GM18502 (cell line): ENCODE results near the gene FBN2.
"Not testable (repeated sequence)": the region's sequence is repeated elsewhere in the genome, so short reads cannot be mapped to it uniquely, and the experiment has no call there.

Experiments used
- ATAC-seq: cut with Tn5 transposase; IDR thresholded peaks from one replicate; pipeline ENCODE4 v1.9.1; 2021; ENCODE audit warnings: mild to moderate bottlenecking; ENCODE audit not compliant: unreplicated experiment, poor library complexity

FBN2 gene

DNA sequence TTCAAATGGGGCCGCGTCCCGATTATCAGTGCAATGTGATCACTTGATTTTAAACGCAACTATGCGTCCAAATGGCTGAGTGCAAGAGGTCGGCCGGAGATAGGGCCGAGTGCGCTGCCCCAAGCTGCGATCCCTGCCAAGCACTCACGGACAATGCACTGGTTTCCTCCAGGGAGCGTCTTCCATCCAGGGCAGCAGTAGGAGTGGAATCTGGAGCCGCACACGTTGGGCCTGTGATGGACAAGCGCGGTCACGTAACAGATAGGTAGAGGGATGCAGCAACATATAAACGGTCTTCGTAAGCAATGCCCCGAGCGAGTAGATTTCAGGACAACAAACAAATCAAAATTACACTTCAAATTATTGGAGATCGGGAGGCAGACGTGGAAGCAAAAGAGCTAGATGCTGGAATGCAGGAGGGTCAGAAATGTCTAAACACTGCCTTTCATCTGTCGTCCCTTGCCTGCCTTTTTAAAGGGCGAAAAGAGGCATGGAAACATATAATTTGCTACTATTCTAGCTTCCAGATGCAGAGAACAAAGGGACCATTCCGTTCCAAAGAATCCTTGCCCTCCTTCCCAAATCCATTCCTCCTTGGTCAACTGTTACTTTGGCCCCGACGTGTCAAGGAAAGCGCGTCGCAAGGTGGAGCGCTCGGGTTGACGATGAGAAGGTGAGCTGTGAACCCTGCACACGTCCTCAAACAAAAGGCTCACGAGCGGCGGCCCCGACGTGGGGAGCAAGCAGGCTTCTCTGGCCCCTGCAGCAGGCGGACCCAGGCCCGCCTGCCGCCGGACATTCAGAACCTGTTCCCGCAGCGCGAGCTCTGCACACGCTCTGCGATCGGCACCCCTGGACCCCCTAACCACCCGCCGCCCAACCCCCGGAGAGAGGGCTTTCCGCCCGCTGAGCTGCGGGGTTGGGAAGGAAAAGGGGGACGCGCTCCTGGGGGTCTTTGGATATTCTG is 1.5 kb downstream of the FBN2 start:
- no peak for ATAC-seq

DNA sequence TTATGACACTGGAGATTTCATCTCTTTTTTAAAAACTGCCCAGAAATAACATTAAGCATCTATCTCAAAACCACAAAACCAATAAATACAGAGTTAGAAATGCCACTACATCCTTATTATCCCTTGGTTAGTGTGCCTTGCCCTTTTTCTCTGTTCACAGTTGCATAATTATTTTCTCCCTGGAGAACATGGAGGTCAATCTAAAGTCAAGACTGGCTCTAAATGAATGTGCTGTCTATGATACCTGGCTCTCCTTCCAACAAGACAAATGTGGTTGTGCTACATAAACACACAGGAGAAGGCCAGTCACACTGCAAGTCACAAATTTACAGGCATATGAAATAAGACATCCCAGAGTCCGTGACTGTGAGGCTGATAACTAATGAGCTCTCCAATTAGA is 2.8 kb downstream of the FBN2 start:
- ATAC-seq: no peak

DNA sequence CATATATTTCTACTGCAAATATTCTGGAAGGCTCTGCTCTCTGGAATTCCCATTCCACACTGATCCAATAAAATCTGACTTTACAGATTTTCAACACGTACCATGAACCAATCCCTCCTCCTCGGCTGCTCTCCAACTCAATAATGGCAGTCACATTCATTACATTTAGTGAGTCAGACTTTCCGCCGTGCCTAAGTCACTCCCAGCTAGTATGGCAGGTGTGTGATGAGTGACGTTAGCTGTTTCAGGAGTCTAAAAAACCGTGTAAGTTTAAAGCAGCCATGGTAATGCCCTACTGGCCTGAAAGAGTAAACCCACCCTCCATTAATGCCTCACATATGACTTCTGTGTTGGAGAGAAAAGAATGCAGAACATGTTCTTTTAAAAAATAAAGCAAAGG is 3.3 kb downstream of the FBN2 start:
- no peak for ATAC-seq

DNA sequence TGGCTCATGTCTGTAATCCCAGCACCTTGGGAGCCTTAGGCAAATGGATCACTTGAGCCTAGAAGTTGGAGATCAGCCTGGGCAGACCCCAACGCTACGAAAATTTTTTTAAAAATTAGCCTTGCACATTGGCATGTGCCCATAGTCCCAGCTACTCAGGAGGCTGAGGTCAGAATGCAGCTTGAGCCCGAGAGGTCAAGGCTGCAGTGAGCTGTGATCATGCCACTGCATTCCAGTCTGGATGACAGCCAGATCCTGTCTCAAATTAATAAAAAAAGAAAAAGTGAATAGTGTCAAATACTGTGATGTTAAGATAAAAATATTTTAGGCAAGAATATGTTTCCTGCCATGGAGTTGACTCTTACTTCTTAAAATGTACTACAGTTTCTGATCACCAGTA is 5.3 kb downstream of the FBN2 start:
- no peak for ATAC-seq

DNA sequence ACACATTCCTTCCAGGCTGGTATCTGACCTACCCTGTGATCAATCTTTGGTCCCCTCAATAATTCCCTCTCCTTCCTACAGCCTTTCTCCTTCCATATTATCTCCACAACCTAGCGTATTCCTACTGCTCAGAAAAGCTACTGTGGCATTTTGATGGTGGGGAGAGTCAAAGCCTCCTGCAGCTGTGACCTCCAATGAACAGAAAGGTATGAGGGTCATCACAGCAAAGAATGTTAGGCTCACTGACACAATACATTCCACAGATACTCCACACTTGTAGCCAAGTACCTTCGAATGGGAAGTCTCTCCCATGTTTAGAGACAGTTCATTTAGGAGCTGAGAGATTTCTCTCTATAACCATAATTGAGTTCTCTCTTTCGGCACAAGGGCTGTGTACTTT is 5.9 kb downstream of the FBN2 start:
- ATAC-seq: no peak

DNA sequence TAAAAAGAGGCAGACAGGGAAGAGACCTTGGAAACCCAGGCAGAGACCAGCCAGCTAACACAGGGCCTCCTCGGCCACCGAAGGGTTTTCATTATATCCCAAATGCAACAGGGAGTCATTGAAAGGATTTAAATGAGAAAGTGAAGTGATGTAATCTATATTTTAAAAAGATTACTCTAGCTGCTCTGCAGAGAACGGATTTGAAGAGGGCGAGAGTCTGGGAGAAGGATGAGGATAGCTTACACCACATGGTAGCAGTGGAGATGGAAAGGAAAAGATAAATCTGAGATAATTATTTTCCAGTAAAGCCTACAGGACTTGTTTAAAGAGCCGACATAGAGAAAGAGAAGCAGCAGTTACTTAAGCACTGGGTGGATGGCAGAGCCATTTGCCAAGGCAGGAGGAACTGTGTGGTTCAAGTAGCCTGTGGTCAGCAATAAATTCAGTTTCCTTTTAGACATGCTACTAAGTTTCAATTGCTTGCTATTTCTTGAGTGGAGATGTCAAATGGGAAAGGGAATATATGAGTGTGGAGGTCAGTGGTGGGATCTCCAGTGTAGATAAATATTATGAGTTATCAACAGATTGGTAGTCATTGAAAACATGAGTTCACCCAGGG is 9.3 kb downstream of the FBN2 start:
- ATAC-seq: no peak

DNA sequence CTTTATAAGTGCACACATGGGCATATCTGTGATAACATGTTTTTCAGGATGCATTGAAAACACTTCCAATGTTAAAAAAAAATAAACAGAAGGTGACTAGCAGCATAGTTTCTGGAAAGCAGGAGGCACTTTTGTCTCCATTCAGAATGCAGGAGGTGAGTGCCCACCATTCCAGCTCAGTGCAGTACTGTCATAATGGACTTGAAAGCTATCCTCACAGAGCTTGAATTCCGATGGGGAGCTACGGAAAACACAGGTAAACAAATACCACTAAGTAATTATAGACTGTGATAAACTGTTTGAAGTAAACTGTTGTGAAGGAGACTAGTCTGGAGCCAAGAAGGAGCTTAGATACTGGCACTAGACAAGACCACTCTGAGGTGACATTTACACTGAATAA is 9.9 kb downstream of the FBN2 start:
- no peak for ATAC-seq

DNA sequence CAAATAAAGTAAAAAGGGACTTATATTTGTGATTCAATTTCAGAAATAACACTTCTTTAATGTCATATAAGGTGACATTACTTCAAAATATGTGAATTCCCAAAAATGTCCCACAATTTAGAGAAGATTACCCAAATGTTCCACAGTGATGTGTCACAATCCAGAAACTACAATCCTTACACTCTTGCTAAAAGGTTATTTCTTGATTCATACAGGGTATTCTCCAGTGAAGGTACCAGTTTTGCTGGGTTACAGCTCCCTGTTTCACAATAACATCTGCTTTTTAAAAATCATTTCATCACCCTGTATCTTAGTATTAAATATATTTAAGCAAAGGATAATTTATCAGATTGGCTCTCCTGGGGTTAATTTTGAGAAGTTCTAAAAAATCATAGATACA is 11.0 kb downstream of the FBN2 start:
- no peak for ATAC-seq

DNA sequence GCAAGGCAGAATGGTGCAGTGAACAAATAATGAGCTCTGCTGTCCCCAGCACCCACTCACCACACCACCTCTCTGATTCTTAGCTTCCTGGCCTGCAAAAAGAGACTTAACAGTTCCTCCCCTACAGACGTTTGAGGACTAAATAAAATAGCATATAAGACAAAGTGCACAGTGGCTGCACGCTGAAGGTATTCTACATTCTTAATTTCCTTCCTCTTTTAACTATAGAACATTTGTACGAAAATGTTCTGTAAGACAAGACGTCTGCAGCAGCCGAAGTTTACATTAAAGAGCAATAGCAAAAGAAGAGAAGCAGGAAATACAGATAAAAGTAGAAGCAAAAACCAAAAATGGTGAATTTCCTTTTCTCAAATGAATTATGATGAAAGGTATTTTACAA is 15.7 kb downstream of the FBN2 start:
- no peak for ATAC-seq

DNA sequence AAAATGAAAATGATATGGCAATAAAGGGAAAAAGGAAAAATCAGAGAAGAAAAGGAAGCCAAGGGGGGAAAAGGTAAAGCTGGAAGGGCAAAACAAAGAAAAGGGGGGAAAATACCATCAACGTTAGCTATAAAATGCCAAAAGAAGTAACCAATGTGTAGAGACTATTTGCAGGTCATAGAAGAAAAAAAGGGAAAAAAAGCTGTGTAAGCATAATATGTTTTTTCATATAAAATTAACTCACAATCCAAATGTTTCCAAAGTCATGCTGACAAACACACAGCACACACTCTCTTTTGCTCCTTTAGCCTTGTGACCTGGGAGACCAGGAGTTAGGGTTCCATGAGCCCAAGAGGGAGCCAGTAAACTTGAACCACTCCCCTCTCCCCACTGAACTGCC is 18.2 kb downstream of the FBN2 start:
- no peak for ATAC-seq

DNA sequence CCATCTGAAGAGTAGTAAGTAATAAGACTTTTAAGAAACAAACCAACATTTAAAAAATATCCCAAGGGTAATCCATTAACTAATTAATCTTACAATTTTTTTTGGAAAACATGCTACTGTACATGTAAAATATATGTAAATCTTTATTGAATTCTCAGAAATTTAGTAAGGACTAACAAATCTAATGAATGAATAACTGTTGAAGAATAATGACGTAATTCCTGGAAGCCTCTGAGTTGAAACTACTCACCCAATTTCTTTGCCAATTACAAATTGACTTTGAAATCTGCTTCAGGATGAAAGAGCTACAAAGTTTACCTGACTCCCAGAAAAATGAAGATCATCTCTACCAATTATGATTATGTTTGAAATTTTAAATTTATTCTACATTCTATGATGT is 21.1 kb downstream of the FBN2 start:
- ATAC-seq: no peak

DNA sequence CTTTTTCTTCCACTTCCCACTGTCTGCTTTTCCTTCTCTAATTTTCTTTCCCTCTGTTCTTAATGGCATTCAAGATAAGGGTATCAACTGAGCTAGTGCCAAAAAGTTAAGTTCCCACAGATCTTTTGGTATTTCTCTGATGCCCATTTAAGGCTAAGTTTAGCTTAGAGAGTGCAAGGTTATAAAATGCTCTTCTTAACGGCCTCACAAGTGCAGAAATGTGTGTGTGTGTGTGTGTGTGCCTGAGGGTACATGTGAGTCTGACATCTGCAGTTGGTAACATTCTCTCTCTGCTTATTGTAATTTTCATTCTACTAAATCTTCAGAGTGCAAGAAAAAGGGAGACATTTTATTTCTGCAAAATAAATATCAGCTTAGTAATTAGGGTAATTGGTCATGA is 24.2 kb downstream of the FBN2 start:
- ATAC-seq: no peak

DNA sequence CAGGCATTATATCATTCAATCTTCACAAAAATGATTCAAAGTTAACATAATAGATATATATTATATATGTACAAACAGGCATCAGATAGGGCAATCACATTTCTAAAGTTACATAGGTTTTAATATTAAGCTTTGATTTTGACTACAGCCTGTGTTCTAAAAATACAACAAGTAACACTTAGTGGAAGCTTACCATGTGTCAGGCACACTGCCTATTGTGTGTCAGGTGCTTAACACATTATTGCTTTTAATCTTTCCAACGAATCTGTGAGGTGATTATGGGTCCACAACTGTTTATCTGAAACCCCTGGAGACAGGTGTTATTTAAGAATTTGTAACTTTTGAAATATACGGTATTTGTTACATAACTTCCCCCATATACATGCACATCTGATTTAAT is 25.2 kb downstream of the FBN2 start:
- ATAC-seq: no peak

DNA sequence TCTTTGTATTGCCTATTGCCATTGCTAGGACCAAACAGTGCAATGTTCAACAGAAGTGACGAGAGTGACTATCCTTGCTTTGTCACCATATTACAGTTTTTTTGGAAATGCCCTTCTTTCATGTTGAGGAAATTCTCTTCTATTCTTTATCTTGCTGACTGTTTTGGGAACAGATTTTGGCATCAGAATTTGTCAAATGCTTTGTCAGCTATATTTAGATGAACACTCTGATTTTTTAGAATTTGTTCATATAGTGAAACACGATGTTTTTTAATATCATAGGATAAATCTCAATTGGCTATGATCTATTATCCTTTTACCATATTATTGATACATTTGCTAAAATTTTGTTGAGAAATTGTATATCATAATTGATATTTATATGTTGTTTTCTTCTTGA is 31.4 kb downstream of the FBN2 start:
- no peak for ATAC-seq

DNA sequence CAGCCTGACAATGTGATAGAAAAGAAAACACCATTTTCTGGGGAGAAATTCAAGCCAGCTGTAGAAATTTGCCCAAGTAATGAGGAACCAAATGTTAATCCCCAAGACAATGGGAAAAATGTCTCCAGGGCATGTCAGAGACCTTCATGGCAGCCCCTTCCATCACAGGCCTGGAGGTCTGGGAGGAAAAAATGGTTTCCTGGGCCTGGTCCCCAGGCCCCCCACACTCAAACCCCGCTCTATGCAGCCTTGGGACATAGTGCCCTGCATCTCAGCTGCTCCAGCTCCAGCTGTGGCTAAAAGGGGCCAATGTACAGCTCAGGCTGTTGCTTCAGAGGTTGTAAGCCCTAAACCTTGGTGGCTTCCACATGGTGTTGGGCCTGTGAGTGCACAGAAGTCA is 34.3 kb downstream of the FBN2 start:
- ATAC-seq: not testable (repeated sequence)

DNA sequence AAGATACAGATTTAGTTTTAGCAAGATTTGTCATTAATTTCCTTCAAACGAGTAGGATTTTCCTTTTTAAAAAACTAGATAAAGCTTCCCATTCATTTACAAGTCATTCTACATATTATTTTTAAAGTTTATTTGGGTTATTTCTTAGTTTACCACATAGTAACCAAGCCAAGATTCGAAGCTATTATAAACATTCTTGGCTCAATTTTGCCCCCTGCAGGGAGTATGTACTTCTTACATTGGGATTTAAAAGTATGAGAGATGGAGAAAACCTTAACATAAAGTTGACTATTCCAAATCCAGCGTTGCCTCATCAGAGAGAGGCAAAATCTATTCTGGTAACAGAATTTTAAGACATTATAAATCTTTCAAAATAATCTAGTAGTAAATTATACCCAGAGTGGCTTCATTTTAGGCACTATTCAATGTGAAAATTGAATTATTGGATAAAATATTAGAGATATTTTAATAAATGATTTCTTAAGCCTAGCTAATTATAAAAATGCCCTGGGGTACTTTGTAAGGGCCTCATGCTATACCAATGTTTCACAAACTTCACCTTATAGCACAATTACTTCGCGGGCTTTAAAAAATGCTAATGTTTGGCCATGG is 39.1 kb downstream of the FBN2 start:
- no peak for ATAC-seq

DNA sequence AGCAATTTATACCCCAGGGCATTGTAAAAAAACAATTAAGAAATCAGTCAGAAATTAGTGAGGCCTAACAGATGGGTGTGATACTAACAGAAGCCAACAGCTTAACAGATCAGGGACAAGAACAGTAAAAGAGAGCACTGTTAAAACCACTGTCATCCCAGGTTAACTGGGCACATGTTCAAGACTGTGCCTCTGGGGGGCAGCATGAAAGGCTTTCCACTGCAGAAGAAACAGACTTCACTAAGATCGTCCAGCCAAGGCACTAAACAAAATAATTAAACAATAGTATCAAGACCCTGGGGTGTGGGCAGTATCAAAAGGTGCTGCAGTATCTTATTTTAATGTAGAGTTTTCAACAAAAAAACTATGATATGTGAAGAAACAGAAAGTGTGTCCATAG is 43.5 kb downstream of the FBN2 start:
- no peak for ATAC-seq

DNA sequence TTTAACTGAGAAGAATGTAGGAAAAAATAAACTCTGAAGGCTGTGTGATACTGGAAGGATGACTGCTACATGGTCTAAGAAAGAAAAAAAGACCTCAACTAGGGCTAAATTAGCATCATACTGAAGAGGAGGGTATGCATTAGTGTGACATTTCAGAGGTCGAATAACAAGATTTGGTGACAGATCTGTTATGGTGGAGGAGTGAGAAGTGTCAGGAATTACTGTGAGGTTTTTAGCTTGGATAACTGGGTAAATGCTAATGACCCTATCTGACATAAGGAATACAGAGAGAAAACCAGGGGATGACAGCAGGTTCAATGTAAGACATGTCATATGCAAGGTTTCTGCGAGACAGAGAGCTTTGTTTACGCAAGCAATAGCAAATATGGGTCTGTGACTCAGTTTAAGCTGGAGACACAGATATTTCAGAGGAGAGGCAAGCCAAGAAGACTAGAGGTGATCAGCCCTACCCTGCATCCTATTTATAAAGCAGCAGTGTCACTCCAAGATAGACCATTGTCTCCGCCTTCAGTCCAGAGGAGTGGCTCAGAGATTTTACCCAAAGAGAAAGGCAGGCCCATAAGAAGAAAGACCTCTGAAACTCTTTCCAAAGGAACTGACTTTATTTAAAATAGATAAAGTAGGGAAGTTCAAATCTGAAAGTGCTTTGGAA is 44.3 kb downstream of the FBN2 start:
- no peak for ATAC-seq

DNA sequence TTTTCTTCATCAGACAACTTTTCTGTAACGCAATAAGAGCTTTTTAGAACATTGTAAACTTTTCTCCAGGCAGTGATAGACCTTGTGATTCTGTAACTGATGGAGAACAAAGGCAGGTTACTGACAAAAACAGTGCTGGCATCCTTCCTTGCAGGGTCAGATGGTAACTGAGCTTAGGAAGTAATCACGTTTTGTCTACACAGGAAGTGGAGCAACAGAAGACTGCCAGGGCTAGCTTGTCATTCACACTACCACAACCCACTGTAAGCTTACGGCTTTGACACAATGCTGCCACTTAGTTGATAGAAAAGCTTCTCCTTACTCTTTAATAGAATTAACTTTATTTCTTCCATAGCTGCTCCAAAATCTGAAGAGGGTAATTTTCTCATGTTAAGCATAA is 46.8 kb downstream of the FBN2 start:
- ATAC-seq: no peak

DNA sequence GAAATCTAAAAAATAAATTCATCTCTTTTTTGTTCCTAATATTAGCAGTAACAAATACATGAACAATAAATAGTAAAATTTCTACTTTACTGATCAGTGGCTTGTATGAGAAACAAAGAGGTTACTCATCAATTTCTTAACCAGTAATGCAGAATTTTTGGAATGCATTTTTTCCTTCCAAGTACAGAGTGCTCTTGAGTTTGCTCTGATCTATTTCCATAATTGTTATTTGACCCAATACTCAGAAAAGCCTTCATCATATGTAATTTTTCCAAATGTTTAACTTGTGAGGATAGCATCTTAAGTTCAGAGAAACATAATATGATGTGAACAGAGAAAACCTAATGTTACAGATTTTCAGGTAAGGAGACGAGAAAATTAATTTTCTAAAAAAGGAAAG is 47.3 kb downstream of the FBN2 start:
- ATAC-seq: no peak

DNA sequence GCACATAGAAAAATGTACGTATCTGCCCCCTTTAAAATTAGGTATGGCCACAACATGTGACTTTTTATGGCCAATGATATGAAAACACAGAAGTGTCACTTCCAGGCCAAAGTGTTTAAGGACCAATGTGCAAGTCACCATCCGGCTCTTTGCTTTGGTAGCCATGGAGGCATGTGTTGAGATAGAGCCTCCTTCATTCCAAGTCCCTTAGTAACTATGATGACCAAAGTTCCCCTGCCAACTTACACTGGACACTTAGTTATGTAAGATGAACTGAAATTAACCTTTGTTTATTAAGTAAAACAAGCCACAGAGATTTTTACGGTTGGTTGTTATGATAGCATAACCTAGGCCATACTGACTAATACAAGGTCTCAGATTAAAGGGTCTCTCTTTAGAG is 51.0 kb downstream of the FBN2 start:
- ATAC-seq: no peak
